A549 (cell line): ENCODE measurements around the gene SLC45A3. TPM values are rescaled to one million over a fixed set of nuclear protein-coding genes. Genes with fewer than 3 reads are reported as not detected.
"Not testable (repeated sequence)": the region's sequence is repeated elsewhere in the genome, so short reads cannot be mapped to it uniquely, and the experiment has no call there.

Experiments
- ATAC-seq, 2 experiments: fragments of 200-7000 bp in 1 of 2; fragments of >200 bp in 1 of 2; cut with Nextera tagmentation in 1 of 2; cut with Tn5 transposase in 1 of 2; 3 replicates each; pipeline versions ENCODE4 v1.8.0 to v1.9.1; 2018 to 2020; ENCODE audit warnings: mild to moderate bottlenecking in 1 of 2, moderate library complexity in 1 of 2
- CTCF ChIA-PET: fragments of 300-600 bp; sonication (Branson Sonifier 250); formaldehyde crosslinking; extraction: SDS; loops from one replicate; lab custom pipeline; 2021; ENCODE audit warnings: antibody characterized with exemption, inconsistent platforms; lab: Yijun Ruan, JAX
- POLR2A ChIA-PET: fragments of 350-600 bp; formaldehyde crosslinking; extraction: SDS; loops from one replicate; lab custom pipeline; 2021; ENCODE audit warnings: antibody characterized with exemption, inconsistent platforms; lab: Yijun Ruan, JAX
- DNase-seq, 2 experiments: peaks; one replicate each; pipeline versions ENCODE4 v3.0.0 to v3.0.0-alpha.2; 2011 to 2016; ENCODE audit warnings: low read depth in 1 of 2, low spot score in 1 of 2
- FAIRE-seq: peaks from 2 replicates; lab custom pipeline; 2011; peaks lifted over from hg19 to GRCh38; lab: Jason Lieb, UNC
- H3K27ac ChIP-seq, 2 experiments: fragments of >200 bp; sonication (Bioruptor Twin); formaldehyde crosslinking; 3 replicates each; pipeline ENCODE4 v1.5.1; 2016 to 2017
- H3K4me1 ChIP-seq: fragments of >200 bp; sonication (Bioruptor Twin); formaldehyde crosslinking; 3 replicates; pipeline ENCODE4 v1.6.1; 2016
- H3K4me2 ChIP-seq: fragments of >200 bp; sonication (Bioruptor Twin); formaldehyde crosslinking; 3 replicates; pipeline ENCODE4 v1.6.1; 2016
- H3K4me3 ChIP-seq: fragments of >200 bp; sonication (Bioruptor Twin); formaldehyde crosslinking; 3 replicates; pipeline ENCODE4 v1.5.1; 2016
- H3K9me3 ChIP-seq: fragments of >200 bp; sonication (Bioruptor Twin); formaldehyde crosslinking; 3 replicates; pipeline ENCODE4 v1.6.1; 2016
- ATOH8 ChIP-seq: fragments of 250-450 bp; sonication (Bioruptor Pico); IDR thresholded peaks from 2 replicates; pipeline ENCODE4 v1.5.0; 2020; ENCODE audit warnings: low read depth, mild to moderate bottlenecking, moderate library complexity
- CBX8 ChIP-seq: fragments of 200-600 bp; sonication (generic); IDR thresholded peaks from 2 replicates; pipeline ENCODE4 v1.6.1; 2016
- CTCF ChIP-seq: fragments of >200 bp; sonication (Bioruptor Twin); formaldehyde crosslinking; IDR thresholded peaks from 3 replicates; pipeline ENCODE4 v1.5.1; 2016
- EHMT2 ChIP-seq: fragments of 200-600 bp; sonication (generic); IDR thresholded peaks from 2 replicates; pipeline ENCODE4 v1.6.1; 2016; ENCODE audit warnings: antibody characterized with exemption, low read depth, mild to moderate bottlenecking, moderate library complexity
- FOSB ChIP-seq: fragments of 250-450 bp; sonication (Bioruptor Pico); IDR thresholded peaks from 2 replicates; pipeline ENCODE4 v1.5.0; 2020; ENCODE audit warnings: mild to moderate bottlenecking, moderate library complexity
- FOXS1 ChIP-seq: fragments of 250-450 bp; sonication (Bioruptor Pico); IDR thresholded peaks from 2 replicates; pipeline ENCODE4 v1.5.0; 2020; ENCODE audit warnings: mild to moderate bottlenecking, moderate library complexity
- HDAC2 ChIP-seq: fragments of 200-600 bp; sonication (generic); IDR thresholded peaks from 2 replicates; pipeline ENCODE4 v1.6.1; 2016
- HEYL ChIP-seq: fragments of 250-450 bp; sonication (Bioruptor Pico); IDR thresholded peaks from 2 replicates; pipeline ENCODE4 v1.8.0; 2021; ENCODE audit warnings: mild to moderate bottlenecking, moderate library complexity
- HOXA7 ChIP-seq: fragments of 250-450 bp; sonication (Bioruptor Pico); IDR thresholded peaks from 2 replicates; pipeline ENCODE4 v1.5.0; 2020; ENCODE audit warnings: mild to moderate bottlenecking, moderate library complexity
- HOXB13 ChIP-seq: fragments of 250-450 bp; sonication (Bioruptor Pico); IDR thresholded peaks from 2 replicates; pipeline ENCODE4 v1.5.0; 2020; ENCODE audit warnings: low read depth, mild to moderate bottlenecking, moderate library complexity
- JUN ChIP-seq, 2 experiments: fragments of >200 bp; sonication (Bioruptor Twin); formaldehyde crosslinking; IDR thresholded peaks; 2 replicates in 1 of 2; 3 replicates in 1 of 2; pipeline ENCODE4 v1.6.1; 2016 to 2017
- KDM1A ChIP-seq: fragments of 200-600 bp; sonication (generic); IDR thresholded peaks from 2 replicates; pipeline ENCODE4 v1.6.1; 2016; ENCODE audit warnings: low read depth, mild to moderate bottlenecking
- KDM5A ChIP-seq: fragments of 200-600 bp; sonication (generic); IDR thresholded peaks from 2 replicates; pipeline ENCODE4 v1.6.1; 2016; ENCODE audit warnings: antibody characterized with exemption, mild to moderate bottlenecking
- PBX3 ChIP-seq: IDR thresholded peaks from 2 replicates; pipeline ENCODE4 v1.6.1; 2012
- RAD21 ChIP-seq, 2 experiments: fragments of >200 bp in 1 of 2; sonication (Bioruptor Twin) in 1 of 2; formaldehyde crosslinking in 1 of 2; IDR thresholded peaks in 1 of 2; conservative IDR thresholded peaks in 1 of 2; 2 replicates in 1 of 2; 3 replicates in 1 of 2; pipeline ENCODE4 v1.6.1; 2012 to 2018; ENCODE audit warnings: inconsistent platforms in 1 of 2
- REST ChIP-seq: fragments of 200-600 bp; sonication (generic); IDR thresholded peaks from 2 replicates; pipeline ENCODE4 v1.6.1; 2016; ENCODE audit warnings: antibody characterized with exemption, mild to moderate bottlenecking, moderate library complexity
- RFX5 ChIP-seq: fragments of 450-650 bp; IDR thresholded peaks from 2 replicates; pipeline ENCODE4 v1.7.1; 2014; ENCODE audit warnings: antibody characterized with exemption, mild to moderate bottlenecking, moderate library complexity
- SMC3 ChIP-seq: fragments of >200 bp; sonication (Bioruptor Twin); formaldehyde crosslinking; IDR thresholded peaks from 3 replicates; pipeline ENCODE4 v1.6.1; 2018; ENCODE audit warnings: inconsistent platforms
- SREBF2 ChIP-seq: fragments of 450-650 bp; IDR thresholded peaks from 2 replicates; pipeline ENCODE4 v1.6.1; 2014; ENCODE audit warnings: mild to moderate bottlenecking, moderate library complexity
- TP53 ChIP-seq: fragments of 250-450 bp; sonication (Bioruptor Pico); IDR thresholded peaks from 2 replicates; pipeline ENCODE4 v1.5.0; 2021; ENCODE audit warnings: mild to moderate bottlenecking, moderate library complexity
- ZC3H11A ChIP-seq: fragments of 450-650 bp; IDR thresholded peaks from 2 replicates; pipeline ENCODE4 v1.6.1; 2014; ENCODE audit warnings: antibody characterized with exemption, mild to moderate bottlenecking
- WGBS: methylation state at CpG from one replicate; pipeline ENCODE4 v1.1.6; 2017; ENCODE audit errors: missing lambda C conversion rate; 5-methylcytosine and 5-hydroxymethylcytosine counted together
- polyA plus RNA-seq, 4 experiments: library from polyadenylated mRNA; depleted of rRNA in 3 of 4; stranded (reverse); fragments of >200 nt; fragmentation: RNase III in 1 of 4; extraction: RNeasy Plus Mini Kit Qiagen cat#74134 plus additional on column Dnase treatment in 1 of 4; gene quantifications; 2 replicates in 3 of 4; 3 replicates in 1 of 4; pipeline ENCODE4 v1.2.3, GENCODE V29; 2011 to 2017
- TF ChIP-seq, protein P1 (sequence below): IDR thresholded peaks from 2 replicates; pipeline ENCODE4 v1.6.1; 2012

Gene SLC45A3
- polyA plus RNA-seq, 2 of the 4 experiments (the other 2 are of a cell fraction): 2.8 to 3.4 TPM

DNA sequence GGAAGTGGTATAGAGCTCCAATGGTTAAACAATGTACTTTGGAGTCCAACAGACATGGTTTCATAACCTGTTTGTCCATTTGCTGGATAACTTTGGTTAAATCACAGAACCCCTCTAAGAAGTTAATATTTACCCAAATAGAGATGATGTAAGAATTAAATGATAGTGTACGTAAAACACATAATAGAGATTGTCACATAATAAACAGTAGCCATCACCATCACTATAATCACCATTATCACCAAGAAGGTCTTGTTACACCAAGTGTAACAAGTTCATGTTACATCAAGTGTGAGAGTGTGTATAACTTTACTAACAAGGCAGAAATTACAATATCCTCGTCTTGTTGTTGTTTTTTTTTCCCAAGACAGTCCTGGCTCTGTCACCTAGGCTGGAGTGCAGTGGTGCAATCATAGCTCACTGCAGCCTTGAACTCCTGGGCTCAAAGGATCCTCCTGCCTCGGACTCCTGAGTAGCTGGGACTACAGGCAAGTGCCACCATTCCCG is 46.4 kb upstream of the SLC45A3 start:
- POLR2A ChIA-PET: no interaction called here
- H3K4me2 ChIP-seq: peak overlapping the region; percentile 4; the same call in 1 of the 3 replicates
- no peak for TF ChIP-seq RAD21 (conservative IDR thresholded peaks at IDR 0.05 in 1 of 2, IDR thresholded peaks at IDR 0.05 in 1 of 2)
- no peak for TF ChIP-seq EHMT2
- TF ChIP-seq, all 56 proteins: peak for 0
- H3K4me3 ChIP-seq: no peak overlapping the region
- H3K9me3 ChIP-seq: no peaks in the 10 kb centered on the region
- H3K27ac ChIP-seq: no peak overlapping the region; a peak in 1 of 6 replicates
- no peak for FAIRE-seq
- WGBS: 79% methylated on average over 4 of the region's 4 CpGs
- no peak for DNase-seq
- CTCF ChIA-PET: interaction anchor here (1.1 to 9.2 kb wide), 2 partner anchors 12 to 17 kb away, joined by 4 to 97 read pairs; no protein-coding TSS in a partner anchor
- peak in 1 of 2 experiments; percentile 26; a peak in 2 of 6 replicates for ATAC-seq
- H3K4me1 ChIP-seq: peaks cover 21% of the 10 kb centered on the region

GRCh38 chr1:205725514-205725913 is 45.2 kb upstream of the SLC45A3 start:
- H3K9me3 ChIP-seq: no peaks in the 10 kb centered on the region
- CTCF ChIA-PET: interaction anchor here (0.8 to 9.2 kb wide), 4 partner anchors 11 to 67 kb away, joined by 4 to 97 read pairs (median 10); no protein-coding TSS in a partner anchor
- no peak for TF ChIP-seq HOXB13 (CRISPR knock-in tag)
- TF ChIP-seq REST: no peak
- TF ChIP-seq FOXS1 (CRISPR knock-in tag): no peak
- TF ChIP-seq, protein P1, sequence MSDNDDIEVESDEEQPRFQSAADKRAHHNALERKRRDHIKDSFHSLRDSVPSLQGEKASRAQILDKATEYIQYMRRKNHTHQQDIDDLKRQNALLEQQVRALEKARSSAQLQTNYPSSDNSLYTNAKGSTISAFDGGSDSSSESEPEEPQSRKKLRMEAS: no peak
- TF ChIP-seq RFX5: no peak
- no peak for TF ChIP-seq PBX3
- TF ChIP-seq ATOH8 (CRISPR knock-in tag): no peak
- TF ChIP-seq KDM5A: no peak
- TF ChIP-seq, all 56 proteins: peak for 0
- FAIRE-seq (no peak), DNase-seq (no peak), ATAC-seq (no peak)
- WGBS: 2% methylated on average over 1 of the region's 1 CpG
- peaks cover 21% of the 10 kb centered on the region for H3K4me1 ChIP-seq
- no peak overlapping the region for H3K27ac ChIP-seq
- no peak overlapping the region for H3K4me3 ChIP-seq
- POLR2A ChIA-PET: no interaction called here
- no peak overlapping the region for H3K4me2 ChIP-seq

GRCh38 chr1:205720740-205721139 is 40.4 kb upstream of the SLC45A3 start:
- H3K4me2 ChIP-seq, ATAC-seq, H3K4me3 ChIP-seq, H3K9me3 ChIP-seq, DNase-seq, FAIRE-seq, H3K4me1 ChIP-seq, H3K27ac ChIP-seq: not testable (repeated sequence)
- CTCF ChIA-PET: interaction anchor here (0.6 to 9.2 kb wide), 6 partner anchors 11 to 198 kb away, joined by 3 to 97 read pairs (median 3); no protein-coding TSS in a partner anchor
- 88% methylated on average over 2 of the region's 2 CpGs for WGBS
- POLR2A ChIA-PET: interaction anchor here (1.1 kb wide), 1 partner anchor 9 kb away, joined by 3 read pairs; no protein-coding TSS in a partner anchor

DNA sequence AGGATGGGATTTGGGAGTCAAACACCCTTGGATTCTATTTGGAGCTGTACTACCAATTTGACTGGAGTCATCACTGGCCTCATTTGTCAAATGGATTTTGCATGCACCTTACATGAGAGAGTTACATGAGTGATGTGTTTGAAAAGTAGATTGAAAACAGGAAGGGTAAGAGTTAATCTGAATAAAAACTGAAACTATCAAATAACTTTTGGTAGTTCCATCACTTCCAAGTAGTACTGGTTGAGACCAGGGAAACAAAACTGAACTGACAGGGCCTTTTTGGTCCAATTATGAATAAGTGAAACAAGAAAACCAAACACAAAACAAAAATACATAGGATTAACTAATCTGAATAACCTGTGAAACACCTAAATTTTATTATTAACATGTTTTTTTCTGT is 39.5 kb upstream of the SLC45A3 start:
- no peaks in the 10 kb centered on the region for H3K9me3 ChIP-seq
- H3K27ac ChIP-seq: no peak overlapping the region
- CTCF ChIA-PET: interaction anchor here (1.0 to 9.2 kb wide), 3 partner anchors 10 to 128 kb away, joined by 3 to 97 read pairs (median 5); no protein-coding TSS in a partner anchor
- DNase-seq (no peak), ATAC-seq (no peak), FAIRE-seq (no peak)
- H3K4me1 ChIP-seq: peaks cover under 1% of the 10 kb centered on the region; the same call in 1 of the 3 replicates
- H3K4me2 ChIP-seq: no peak overlapping the region
- TF ChIP-seq KDM1A: no peak
- TF ChIP-seq JUN (IDR thresholded peaks at IDR 0.05): no peak
- no peak for TF ChIP-seq CBX8
- no peak for TF ChIP-seq KDM5A
- TF ChIP-seq, protein P1: no peak
- TF ChIP-seq HOXA7 (CRISPR knock-in tag): no peak
- no peak for TF ChIP-seq FOSB (CRISPR knock-in tag)
- TF ChIP-seq ZC3H11A: no peak
- no peak for TF ChIP-seq SREBF2
- TF ChIP-seq TP53 (CRISPR knock-in tag): no peak
- TF ChIP-seq HEYL (CRISPR knock-in tag): no peak
- no peak for TF ChIP-seq HDAC2
- no peak for TF ChIP-seq SMC3
- TF ChIP-seq CTCF: no peak
- no peak overlapping the region for H3K4me3 ChIP-seq
- POLR2A ChIA-PET: no interaction called here
